Fibroblast of lung (primary cell): ENCODE results near the gene ITGB1. TPM values are rescaled to one million over a fixed set of nuclear protein-coding genes. Genes with fewer than 3 reads are reported as not detected.
"Not testable (repeated sequence)": the region's sequence is repeated elsewhere in the genome, so short reads cannot be mapped to it uniquely, and the experiment has no call there.

Experiments used
- DNase-seq, 2 donors: peaks; one replicate each; pipeline versions ENCODE4 v3.0.0 to v3.0.0-alpha.2; 2010; ENCODE audit warnings: low read depth in 2 of 2
- H2AFZ ChIP-seq: 2 replicates; pipeline ENCODE4 v1.5.1; 2012; ENCODE audit warnings: low read length, control low read depth, inconsistent platforms
- H3K27ac ChIP-seq: 2 replicates; pipeline ENCODE4 v1.5.1; 2011; ENCODE audit warnings: low read length, control low read depth; ENCODE audit not compliant: insufficient read depth
- H3K27me3 ChIP-seq: 2 replicates; pipeline ENCODE4 v1.5.1; 2011; ENCODE audit warnings: mild to moderate bottlenecking, low read length; ENCODE audit not compliant: control insufficient read depth, insufficient read depth
- H3K36me3 ChIP-seq: 2 replicates; pipeline ENCODE4 v1.5.1; 2011; ENCODE audit warnings: low read length; ENCODE audit not compliant: control insufficient read depth, insufficient read depth
- H3K4me1 ChIP-seq: 2 replicates; pipeline ENCODE4 v1.5.1; 2011; ENCODE audit warnings: low read length; ENCODE audit not compliant: control insufficient read depth, insufficient read depth; ENCODE audit errors: extremely low read depth
- H3K4me2 ChIP-seq: 2 replicates; pipeline ENCODE4 v1.5.1; 2011; ENCODE audit warnings: low read length, control low read depth; ENCODE audit not compliant: insufficient read depth; ENCODE audit errors: extremely low read depth
- H3K4me3 ChIP-seq, 4 experiments: fragments of 200-600 bp in 1 of 4; sonication (generic) in 1 of 4; replicated peaks in 1 of 4; 2 replicates each; pipeline ENCODE4 v1.5.1; 2011 to 2016; ENCODE audit warnings: low read length in 4 of 4, low read depth in 3 of 4, mild to moderate bottlenecking in 3 of 4, control low read depth in 2 of 4, inconsistent platforms in 1 of 4, mixed read lengths in 1 of 4; ENCODE audit not compliant: insufficient read depth in 1 of 4; ENCODE audit errors: control extremely low read depth in 1 of 4
- H3K79me2 ChIP-seq: 2 replicates; pipeline ENCODE4 v1.5.1; 2012; ENCODE audit warnings: mild to moderate bottlenecking, low read length, inconsistent platforms; ENCODE audit not compliant: control insufficient read depth, insufficient read depth
- H3K9ac ChIP-seq: 2 replicates; pipeline ENCODE4 v1.5.1; 2011; ENCODE audit warnings: mild to moderate bottlenecking, low read length, control low read depth; ENCODE audit not compliant: insufficient read depth
- H3K9me3 ChIP-seq: 2 replicates; pipeline ENCODE4 v1.5.1; 2012; ENCODE audit warnings: low read depth, low read length; ENCODE audit not compliant: control insufficient read depth, insufficient read depth
- H4K20me1 ChIP-seq: 2 replicates; pipeline ENCODE4 v1.5.1; 2011; ENCODE audit warnings: low read length; ENCODE audit not compliant: control insufficient read depth, insufficient read depth; ENCODE audit errors: extremely low read depth
- CTCF ChIP-seq, 2 donors: IDR thresholded peaks in 1 of 2; conservative IDR thresholded peaks in 1 of 2; 1 replicate in 1 of 2; 2 replicates in 1 of 2; pipeline ENCODE4 v1.5.1; 2011 to 2012; ENCODE audit warnings: low read length in 2 of 2, control low read depth in 1 of 2, inconsistent platforms in 1 of 2, low read depth in 1 of 2, mild to moderate bottlenecking in 1 of 2
- EZH2 ChIP-seq: IDR thresholded peaks from 2 replicates; pipeline ENCODE4 v1.5.1; 2012; ENCODE audit warnings: low read length, control low read depth, mild to moderate bottlenecking; ENCODE audit errors: missing control alignments
- polyA plus RNA-seq, 2 donors: library from polyadenylated mRNA; depleted of rRNA in 1 of 2; stranded (reverse) in 1 of 2; unstranded in 1 of 2; fragments of >200 nt; gene quantifications; 2 replicates each; pipeline ENCODE4 v1.2.1, GENCODE V29; 2011 to 2012; ENCODE audit warnings: missing spikeins in 1 of 2
- total RNA-seq: library from RNA; depleted of rRNA; stranded (reverse); fragments of >200 nt; gene quantifications from 2 replicates; pipeline ENCODE4 v1.2.1, GENCODE V29; 2014

ITGB1 gene
- total and polyA plus RNA-seq, 2 donors (not counting 1 experiment from before 2014, with no cell fraction given): 2,456 to 3,450 TPM

DNA sequence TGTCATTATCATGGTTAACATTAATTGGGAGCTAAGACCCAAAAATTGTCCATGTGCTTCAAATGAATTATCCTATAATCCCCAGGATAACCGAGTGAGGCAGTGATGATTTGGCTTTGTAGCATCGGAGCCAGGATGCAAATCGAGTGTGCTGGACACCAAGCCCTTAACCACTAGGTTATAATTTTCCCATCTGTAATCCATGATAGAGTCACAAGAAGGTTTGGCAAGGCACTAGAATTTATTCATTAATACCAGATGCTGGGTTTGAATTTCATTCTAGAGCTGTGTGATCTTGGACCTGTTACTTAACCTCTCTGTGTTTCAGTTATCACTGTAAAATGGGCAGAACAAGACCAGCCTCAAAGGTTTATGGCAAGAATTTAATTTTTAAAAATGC lies 21.0 kb upstream of the ITGB1 start:
- H3K9ac ChIP-seq: no peak overlapping the region
- H3K27me3 ChIP-seq: no peaks in the 10 kb centered on the region
- H3K36me3 ChIP-seq: no peaks in the 10 kb centered on the region
- no peak overlapping the region for H3K4me2 ChIP-seq
- peaks cover 28% of the 10 kb centered on the region for H3K4me1 ChIP-seq
- H2AFZ ChIP-seq: no peak overlapping the region
- H3K79me2 ChIP-seq: peaks cover 2% of the 10 kb centered on the region
- DNase-seq: peak in 1 of 2 donors; percentile 49
- no peaks in the 10 kb centered on the region for H3K9me3 ChIP-seq
- TF ChIP-seq EZH2: no peak
- TF ChIP-seq CTCF (conservative IDR thresholded peaks at IDR 0.05 in 1 of 2, IDR thresholded peaks at IDR 0.05 in 1 of 2; ENCODE audit: low read depth in 1 of 2, low read length in 2 of 2): no peak
- H3K27ac ChIP-seq: peak overlapping the region; percentile 98
- no peak overlapping the region for H3K4me3 ChIP-seq
- no peaks in the 10 kb centered on the region for H4K20me1 ChIP-seq

DNA sequence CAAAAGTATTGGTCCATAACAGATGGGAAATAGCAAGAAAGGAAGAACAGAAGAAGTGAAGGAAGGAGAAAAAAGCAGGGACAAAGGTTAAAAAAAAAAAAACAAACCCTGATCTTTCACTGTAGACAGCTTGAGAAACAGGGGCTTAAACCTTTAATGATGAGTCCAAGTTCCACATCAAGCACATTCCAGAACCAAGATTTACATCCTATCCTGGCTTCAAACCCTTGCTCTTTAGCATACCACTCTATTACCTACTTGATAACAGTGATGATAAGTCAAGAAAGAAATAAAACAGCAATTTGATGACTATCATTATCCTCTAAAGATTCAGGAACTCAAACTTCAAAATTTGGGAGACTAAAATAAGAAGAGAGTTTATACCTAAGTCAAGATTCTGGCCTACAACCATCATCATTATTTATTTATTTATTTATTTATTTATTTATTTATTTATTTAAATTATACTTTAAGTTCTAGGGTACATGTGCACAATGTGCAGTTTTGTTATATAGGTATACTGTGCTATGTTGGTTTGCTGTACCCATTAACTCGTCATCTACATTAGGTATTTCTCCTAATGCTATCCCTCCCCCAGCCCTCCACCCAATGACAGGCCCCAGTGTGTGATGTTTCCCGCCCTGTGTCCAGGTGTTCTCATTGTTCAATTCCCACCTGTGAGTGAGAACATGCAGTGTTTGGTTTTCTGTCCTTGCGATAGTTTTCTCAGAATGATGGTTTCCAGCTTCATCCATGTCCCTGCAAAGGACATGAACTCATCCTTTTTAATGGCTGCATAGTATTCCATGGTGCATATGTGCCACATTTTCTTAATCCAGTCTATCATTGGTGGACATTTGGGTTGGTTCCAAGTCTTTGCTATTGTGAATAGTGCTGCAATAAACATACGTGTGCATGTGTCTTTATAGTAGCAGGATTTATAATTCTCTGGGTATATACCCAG lies 20.1 kb upstream of the ITGB1 start:
- not testable (repeated sequence) for H3K4me3 ChIP-seq, H3K27ac ChIP-seq, H3K27me3 ChIP-seq, H3K79me2 ChIP-seq, H3K36me3 ChIP-seq, DNase-seq, H2AFZ ChIP-seq, H3K4me2 ChIP-seq, H3K9ac ChIP-seq, H3K9me3 ChIP-seq, H4K20me1 ChIP-seq
- peaks cover 19% of the 10 kb centered on the region for H3K4me1 ChIP-seq

GRCh38 chr10:32976338-32976737 lies 18.3 kb upstream of the ITGB1 start:
- no peaks in the 10 kb centered on the region for H3K9me3 ChIP-seq
- no peak overlapping the region for H3K9ac ChIP-seq
- H3K4me1 ChIP-seq: peaks cover 9% of the 10 kb centered on the region
- H3K27ac ChIP-seq: no peak overlapping the region
- no peak overlapping the region for H3K4me2 ChIP-seq
- no peaks in the 10 kb centered on the region for H3K36me3 ChIP-seq
- TF ChIP-seq CTCF (conservative IDR thresholded peaks at IDR 0.05 in 1 of 2, IDR thresholded peaks at IDR 0.05 in 1 of 2; ENCODE audit: low read depth in 1 of 2, low read length in 2 of 2) (no peak), EZH2 (no peak)
- no peaks in the 10 kb centered on the region for H4K20me1 ChIP-seq
- DNase-seq: no peak
- no peaks in the 10 kb centered on the region for H3K27me3 ChIP-seq
- H3K79me2 ChIP-seq: peaks cover 2% of the 10 kb centered on the region
- H2AFZ ChIP-seq: no peak overlapping the region
- H3K4me3 ChIP-seq: no peak overlapping the region
